ENCODE data around the gene MRPL34.

MRPL34 gene

DNA sequence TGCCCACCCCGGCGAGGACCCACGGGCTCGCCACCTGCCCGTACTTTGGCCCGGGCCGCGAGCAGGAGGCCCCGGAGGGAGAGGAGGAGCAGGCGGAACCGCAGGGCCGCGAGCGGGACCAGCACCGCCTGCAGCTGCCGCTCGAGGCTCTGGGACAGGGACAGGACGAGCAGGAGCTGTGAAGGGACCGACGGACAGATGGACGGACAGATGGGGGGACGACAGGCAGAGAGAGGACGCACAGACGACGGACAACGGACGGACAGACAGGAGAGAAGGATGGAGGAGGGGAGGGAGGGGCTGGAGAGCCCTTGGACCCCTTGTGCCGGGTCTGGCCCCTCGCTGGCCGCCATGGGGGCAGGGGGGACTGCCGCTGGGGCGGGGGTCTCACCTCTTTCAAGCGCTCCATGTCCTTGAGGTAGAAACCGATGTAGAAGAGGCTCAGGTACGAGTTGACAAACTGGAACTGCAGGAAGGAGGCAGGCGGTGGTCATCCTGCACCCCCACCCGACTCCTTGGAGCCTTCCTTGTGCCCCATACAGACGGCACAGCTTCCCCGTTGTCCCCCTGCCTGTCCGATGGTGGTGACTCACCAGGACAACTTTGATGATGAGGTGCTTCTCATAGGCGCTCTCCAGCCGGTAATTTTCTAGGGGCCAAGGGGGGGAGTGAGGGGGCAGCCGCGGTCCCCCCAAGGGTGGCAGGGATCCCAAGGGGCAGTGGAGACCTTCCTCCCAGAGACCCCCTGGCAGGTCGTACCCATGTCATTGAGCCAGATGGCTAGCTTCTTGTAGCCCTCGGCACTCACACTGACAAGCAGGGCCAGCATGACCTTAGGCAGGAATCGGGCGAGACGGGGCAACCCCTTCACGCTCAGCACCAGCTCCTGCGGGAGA lies 23.9 kb downstream of the MRPL34 start:
- no peak for DNase-seq

DNA sequence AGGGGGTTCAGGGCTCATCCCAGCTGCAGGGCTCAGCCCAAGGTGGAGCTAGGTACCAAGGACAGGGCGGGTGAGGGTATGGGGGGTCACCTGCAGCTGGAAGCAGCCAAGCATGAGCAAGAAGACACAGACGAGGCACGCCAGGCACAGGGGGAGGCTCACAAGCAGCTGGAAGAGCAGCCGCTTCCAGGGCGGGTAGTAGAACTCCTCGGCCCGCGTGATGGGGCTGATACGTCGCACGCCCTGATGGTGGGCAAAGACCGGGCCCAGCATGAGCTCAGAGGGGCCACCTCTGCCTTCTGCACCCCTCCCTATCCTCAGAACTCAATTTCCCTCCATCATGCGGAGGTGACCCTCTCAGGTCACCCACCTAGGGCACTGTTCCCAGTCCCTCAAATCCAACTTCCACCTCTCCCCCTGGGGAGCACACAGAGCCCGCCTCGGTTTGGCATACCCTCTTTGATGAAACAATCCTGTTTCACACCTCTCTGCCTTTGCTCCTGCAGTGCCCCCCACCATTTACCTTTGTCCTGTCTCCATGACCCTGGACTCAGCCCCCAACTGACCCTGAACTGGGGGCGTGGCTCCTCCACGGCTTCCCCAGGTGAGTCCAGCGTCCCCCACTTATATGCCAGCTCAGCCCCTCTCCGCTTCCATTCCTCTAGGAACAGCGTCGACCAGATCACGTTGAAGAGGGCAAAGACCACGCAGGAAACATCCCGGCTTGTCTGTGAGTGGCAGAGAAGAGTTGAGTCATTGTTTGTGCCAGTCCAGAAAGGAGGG lies 24.8 kb downstream of the MRPL34 start:
- DNase-seq, result no peak

DNA sequence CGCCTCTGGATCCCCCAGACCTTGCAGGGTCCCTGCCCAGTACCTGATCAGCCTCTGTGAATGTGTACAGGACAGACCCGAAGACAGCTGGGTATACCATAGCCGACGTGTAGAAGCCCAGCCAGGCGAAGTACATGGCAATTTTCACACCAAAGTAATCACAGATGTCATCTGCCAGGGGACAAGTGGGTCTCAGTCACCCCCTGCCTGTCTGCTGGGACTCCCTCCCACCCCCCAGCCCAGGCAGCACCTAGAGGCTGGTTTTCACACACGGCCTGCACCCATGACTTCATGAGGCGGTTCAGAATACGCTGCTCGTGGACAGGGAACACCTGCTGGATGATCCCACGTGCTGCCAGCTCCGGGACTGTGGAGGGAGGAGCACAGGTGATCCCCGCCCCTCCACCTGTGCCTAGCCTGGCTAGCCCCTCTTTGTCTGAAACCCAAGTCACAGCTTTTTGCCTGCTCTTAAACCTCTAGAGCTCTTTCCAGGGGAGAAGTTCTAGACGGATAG lies 25.4 kb downstream of the MRPL34 start:
- DNase-seq, result no peak

DNA sequence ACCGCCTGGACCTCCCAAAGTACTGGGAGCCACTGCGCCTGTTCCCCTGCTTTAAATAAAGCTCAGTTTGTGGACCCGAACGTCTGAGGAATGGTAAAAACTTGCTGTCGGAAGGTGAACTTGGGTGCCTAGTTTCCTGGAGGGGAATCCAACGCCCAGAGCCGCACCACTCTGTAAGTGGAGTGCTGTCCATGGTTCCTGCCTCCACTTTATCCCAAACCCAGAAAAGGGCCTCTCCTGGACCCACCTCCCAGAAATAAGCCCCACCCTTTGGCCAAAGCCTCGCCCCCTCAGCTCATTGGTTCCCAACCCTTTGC lies 26.6 kb downstream of the MRPL34 start:
- no peak for DNase-seq

DNA sequence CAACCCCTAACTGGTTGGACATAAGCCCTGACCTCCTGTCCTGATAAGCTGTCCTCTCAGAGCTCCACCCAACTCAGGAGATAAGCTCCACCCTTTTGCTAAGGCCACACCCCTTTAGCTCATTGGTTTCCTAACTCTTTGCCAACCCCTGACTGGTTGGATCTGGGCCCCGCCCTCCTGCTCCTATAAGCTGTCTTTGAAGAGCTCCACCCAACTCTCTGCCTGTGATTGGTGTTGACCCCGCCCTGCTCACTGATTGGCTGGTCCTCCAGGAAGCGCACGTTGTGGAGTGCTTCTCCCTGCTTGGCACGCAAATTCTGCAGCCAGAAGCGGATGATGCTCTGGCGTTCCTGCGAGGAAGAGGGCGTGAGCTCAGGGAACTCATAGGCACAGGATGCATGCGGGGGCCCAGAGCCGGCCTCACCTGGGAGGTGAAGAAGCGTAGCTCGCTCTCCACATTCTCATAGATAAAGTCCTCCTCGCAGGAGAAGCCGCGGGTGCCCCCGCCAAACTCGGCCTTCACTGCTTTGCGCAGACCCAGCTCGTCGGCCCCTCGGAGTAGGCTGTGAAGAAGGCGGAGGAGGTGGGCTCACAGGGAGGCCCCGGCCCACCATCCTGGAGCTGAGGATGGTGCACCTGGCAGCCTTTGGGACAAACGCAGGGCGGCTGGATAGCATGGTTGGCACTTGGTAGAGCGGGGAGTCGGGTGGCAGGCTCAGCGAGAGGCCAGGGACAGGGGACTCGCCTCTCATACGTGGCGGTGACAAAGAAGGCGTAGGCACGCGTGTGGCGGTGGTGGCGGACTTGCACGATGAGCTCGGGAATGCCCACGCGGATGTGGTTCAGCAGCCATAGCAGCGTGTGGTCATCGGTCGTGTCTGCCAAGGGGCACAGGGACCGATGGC lies 27.3 kb downstream of the MRPL34 start:
- DNase-seq, result peak; percentile 58

DNA sequence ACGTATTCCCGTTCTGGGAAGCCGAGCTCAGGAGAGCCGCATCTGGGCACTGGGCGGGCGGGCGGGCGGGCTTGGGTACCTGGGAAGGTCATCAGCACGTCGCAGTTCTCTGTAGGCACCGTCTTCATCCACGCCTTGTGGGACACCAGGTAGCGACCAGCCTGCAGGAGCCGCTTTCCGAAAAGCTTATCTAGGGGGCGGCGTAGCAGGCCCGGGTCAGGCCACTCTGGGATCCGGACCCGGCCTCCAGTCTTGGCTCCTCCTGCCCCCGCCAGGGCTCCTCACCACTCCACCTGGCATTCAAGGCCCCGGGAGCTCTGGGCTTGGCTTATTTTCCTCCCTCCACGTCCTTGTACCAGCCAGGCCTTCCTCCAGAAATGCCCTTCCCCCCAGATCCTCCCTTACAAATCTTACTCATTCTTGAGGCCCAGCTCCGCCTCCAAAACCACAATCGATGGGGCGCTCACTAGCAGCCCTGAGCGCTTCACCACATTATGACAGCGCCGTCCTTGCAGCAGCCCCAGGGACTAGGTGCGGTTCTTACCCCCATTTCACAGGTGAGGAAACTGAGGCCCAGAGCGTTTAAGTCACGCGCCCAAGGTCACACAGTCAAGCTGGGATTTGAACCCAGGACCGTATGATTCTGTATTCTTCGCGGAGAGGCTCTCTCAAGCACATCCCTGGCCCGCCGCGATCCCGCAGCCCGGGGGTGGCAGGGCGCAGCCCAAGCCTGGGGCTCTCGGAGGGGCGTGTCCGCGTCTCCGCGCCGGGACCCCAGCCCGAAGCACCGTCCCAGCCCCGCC lies 28.1 kb downstream of the MRPL34 start:
- peak; percentile 87 for DNase-seq

DNA sequence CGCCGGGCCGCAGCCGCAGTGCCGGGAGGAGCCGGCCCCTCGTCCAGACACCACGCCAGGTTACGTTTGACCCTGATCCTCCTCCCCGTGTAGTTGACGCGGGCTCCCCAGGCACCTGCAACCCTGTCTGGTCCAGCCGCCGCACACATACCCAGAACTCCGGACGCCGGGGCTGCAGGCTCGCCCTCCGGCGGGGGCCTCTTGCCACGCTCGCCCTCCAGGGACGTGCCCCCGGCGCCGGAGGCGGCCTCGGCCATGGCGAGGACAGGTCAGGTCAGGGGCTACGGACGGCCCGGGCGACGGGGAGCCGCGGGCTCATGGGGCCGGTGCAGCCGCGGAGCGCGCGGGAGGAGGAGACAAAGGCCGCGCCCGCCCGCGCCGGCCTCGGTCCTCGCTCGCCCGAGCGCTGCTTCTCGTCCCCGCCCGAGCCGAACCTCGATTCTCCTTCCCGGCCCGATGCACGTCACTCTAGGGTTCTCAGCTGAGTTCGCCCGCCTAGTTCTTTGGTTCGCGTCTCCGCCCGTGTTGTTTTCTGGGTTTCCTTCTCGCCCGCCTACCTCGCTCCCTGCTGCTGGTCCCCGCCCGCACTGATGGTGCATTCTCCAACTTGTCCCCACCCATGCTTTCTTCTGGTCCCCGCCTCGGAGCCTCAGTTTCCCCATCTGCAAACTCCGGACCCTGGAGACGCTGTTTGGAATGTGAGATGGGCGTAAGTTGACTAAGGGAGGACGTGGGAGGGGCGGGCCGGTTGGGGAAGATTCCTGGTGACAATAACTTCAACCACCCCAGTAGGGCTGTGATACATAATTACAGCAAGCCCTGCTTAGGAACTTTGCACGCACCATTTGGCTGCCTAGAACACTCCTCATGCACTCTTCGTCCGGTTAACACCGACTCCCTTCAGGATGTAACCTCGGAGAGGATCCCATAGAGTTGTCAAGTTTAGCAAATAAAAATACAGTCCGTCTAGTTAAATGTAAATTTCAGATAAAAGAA lies 29.0 kb downstream of the MRPL34 start, which contains the start of gene ANO8:
TSS of gene ANO8 (minus strand) at position 442 of the 996 bp plus-strand sequence. CDS start at position 257, 185 bp downstream.
- DNase-seq, result peak; percentile 98

DNA sequence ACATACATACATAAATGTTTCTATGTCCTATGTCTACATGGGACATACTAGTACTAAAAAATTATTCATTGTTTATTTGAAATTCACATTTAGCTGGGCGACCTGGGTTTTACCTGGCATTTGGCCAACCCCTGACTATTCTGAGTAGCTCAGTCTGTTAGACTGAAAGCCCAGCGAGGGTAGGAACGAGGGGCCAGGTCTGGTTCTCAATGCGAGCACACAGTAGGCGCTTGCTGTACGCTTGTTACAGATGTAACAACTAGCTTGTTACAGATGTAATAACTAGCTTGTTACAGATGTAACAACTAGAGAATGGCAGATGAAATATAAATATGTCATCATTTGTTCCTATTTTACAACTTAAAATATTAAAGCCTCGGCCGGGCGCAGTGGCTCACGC lies 29.9 kb downstream of the MRPL34 start:
- DNase-seq, result no peak

DNA sequence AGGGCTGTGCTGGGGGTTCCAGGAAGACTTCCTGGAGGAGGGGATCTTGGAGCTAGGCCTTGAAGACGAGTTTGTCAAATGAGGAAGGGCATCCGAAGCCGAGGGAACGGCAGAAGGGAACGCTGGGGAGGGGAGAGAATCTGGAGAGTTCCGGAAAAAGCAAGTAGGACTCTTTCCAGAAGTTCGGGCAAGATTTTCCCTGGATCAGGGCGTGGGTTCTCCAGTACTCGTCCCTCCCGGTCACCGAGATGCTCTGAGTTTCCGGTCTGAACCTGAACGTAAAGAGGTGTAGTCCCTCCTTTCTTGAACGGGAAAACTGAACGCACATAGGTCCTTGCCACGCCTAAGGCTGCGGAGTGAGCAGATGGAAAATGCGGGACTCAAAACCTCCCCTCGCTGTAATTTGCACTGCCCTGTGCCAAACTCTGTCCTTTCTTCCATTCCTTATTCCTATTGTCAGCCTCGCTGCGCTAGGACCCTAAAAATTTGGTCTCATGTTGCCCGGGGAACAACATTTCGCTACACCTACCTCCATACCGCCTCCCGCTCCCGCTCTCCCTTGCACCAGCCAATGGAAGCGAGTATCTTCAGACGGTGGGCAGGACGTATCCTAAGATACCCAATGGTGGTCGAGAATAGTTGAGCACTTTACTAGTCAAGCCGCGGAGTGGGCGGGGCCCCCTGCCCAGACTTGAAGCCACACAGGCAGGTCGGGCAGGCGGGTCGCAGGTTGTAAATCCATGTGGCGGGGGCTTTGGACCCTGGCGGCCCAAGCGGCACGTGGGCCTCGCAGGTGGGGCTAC lies 31.4 kb downstream of the MRPL34 start, which contains the start of gene GTPBP3:
TSS of gene GTPBP3 (plus strand) at position 682 of the 803 bp plus-strand sequence. CDS start at position 741, 59 bp downstream.
- peak; percentile 99 for DNase-seq

DNA sequence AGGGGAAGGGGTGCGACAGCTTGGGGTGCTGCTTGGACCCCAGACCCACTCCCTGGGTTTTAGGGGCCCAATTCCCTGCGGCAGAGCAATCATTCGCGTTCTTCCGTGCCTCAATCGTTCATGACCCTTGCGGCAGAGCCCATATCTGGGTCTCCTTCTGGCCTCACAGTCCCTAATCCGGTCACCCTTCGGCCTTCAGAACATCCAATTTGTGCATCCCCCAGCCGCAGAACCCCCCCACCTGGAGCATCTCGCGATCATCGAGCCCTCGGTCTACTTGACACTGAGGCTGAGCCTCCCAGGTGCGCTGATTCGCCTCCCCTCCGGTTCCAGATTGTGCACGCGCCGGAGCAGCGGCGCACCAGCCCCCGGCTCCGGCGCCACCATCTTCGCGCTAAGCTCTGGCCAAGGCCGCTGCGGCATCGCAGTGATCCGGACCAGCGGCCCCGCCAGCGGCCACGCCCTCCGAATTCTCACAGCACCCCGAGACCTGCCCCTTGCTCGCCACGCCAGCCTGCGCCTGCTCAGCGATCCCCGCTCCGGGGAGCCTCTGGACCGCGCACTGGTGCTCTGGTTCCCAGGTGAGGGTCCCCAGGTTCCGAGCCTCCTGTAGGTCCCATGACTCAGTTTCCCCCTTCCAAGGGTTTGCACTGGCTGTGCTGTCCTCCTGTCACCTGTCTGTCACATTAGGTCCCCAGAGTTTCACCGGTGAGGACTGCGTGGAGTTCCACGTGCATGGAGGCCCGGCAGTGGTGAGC lies 32.2 kb downstream of the MRPL34 start:
- peak; percentile 46 for DNase-seq

DNA sequence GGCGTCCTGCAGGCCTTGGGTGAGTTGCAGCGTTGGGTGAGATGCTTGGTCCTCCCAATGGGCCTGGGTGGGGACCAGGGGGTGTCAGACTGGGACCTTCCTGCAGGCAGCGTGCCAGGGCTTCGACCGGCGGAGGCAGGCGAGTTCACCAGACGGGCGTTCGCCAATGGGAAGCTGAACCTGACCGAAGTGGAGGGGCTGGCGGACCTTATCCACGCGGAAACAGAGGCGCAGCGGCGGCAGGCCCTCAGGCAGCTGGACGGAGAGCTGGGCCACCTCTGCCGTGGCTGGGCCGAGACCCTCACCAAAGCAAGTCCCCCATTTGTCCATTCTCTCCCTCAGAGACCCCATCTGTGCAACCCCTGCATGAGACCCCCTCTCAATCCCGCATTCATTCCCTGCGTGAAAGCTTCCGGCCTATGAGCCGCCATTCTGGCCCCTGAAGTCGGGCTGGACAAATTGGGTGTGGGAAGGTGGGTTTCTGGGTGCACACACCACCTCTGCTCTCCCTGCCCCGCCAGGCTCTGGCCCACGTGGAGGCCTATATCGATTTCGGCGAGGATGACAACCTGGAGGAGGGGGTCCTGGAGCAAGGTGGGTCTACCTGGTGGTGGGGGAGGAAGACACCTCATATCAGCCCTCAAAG lies 32.9 kb downstream of the MRPL34 start:
- no peak for DNase-seq

DNA sequence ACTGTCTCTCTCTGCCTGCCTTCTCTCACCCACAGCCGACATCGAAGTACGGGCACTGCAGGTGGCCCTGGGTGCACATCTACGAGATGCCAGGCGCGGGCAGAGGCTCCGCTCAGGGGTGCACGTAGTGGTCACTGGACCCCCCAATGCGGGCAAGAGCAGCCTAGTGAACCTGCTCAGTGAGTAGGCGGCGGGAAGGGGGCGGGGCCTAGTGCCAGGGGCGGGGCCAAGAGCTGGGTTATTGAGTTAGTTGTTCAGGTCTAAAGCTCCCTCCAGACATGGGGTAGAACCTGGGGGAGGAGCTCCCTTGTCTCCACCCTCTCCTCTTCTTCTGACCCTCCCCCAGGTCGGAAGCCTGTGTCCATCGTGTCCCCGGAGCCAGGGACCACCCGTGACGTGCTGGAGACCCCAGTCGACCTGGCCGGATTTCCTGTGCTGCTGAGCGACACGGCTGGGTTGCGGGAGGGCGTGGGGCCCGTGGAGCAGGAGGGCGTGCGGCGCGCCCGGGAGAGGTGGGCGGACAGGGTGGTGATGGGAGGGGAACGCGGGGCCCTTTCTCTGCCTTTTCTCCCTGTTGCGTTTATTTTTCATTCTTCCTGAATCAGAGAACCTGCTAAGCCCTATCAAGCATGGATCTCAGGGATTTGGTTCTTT lies 33.5 kb downstream of the MRPL34 start:
- DNase-seq, result no peak

DNA sequence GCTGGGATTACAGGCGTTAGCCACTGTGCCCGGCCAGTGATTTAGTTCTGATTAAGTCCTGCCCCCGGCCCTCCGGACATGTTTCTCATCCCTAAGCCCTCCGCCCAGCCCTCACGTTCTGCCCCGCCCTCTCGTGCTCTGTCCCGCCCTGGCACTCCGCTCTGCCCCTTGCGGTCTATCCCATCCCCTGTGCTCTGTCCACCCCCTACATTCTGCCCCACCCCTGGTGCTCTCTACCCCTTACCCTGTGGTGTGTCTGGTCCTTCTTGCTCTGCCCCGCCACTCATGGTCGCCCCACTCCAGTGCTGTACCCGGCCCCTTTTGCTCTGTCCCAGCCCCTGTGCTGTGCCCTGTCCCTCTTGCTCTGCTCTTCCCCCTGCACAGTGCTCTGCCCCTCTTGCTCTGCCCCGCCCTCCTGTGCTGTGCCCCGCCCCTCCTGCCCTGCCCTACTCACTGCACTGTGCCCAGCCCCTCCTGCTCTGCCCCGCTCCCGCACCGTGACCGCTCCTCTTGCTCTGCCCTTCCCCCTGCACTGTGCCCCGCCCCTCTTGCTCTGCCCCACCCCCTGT lies 34.7 kb downstream of the MRPL34 start:
- DNase-seq, result no peak

DNA sequence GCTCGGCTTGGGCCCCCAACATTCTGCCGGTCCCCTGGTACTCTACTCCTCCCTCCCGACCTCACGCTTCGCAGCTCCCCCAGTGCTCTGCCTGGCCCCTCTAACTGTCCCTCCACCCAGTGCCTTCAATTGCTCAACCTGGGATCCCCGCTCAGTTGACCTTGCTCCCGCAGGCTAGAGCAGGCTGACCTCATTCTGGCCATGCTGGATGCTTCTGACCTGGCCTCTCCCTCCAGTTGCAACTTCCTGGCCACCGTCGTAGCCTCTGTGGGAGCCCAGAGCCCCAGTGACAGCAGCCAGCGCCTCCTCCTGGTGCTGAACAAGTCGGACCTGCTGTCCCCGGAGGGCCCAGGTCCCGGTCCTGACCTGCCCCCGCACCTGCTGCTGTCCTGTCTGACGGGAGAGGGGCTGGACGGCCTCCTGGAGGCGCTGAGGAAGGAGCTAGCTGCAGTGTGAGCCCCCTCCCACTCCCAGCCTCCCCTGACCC lies 35.2 kb downstream of the MRPL34 start:
- no peak for DNase-seq

DNA sequence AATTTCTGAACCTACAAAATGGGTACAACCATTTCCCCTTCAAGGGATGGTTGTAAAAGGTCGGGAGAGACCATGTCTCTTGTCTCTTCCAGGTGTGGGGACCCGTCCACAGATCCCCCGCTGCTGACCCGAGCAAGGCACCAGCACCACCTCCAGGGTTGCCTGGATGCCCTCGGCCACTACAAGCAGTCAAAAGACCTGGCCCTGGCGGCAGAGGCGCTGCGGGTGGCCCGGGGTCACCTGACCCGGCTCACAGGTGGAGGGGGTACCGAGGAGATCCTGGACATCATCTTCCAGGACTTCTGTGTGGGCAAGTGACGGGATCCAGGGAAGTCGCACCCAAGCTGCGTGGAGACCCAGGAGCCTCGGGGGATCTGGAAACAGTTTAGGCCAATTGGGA lies 35.7 kb downstream of the MRPL34 start:
- DNase-seq, result no peak

DNA sequence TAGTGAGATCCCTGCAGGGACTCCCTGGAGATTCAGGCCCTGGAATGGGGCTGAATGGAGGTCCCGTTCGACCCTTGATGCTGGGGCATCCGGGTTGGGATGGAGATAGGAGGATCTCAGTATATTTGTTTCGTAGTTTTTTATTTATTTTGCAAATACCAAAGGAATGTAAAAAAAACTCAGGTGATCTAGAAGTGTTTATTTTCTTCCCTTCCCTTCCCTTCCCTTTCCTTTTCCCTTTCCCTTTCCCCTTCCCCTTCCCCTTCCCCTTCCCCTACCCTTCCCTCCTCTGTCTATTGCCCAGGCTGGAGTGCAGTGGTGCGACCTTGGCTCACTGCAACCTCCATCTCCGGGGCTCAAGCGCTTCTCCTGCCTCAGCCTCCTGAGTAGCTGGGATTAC lies 36.2 kb downstream of the MRPL34 start:
- DNase-seq, result no peak

DNA sequence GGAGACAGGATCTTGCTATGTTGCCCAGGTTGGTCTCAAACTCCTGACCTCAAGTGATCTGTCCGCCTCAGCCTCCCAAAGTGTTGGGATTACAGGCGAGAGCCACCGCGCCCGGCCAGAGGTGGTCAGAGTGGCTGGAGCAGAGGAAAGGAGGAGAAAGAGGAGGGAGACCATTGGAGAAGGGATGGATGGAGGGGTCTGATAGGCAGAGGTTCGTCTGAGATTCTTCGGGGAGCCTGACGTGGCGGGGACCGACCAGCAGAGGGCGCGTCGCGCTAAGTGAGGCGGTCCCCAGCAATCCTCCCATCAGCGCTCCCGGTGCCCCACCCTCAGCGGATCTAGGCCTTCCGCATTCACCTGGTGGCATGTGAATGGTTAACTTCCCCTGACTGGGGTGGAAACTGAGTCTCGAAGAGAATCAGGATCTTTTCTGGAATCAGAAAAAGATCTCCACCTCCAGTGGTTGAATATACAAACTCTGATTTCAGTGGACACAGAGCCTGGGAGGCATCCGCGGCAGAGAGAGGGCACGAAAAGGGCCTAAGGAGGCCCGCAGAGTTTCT lies 40.5 kb downstream of the MRPL34 start:
- DNase-seq, result peak; percentile 57
